T-helper 1 cell treated with Interleukin-12 subunit alpha and Interleukin-12 subunit beta and Interleukin-4 antibody, amounts not matched to agents 30 ng/mL and 1 ng/mL, for 36 hours (primary cell): ENCODE results near the gene SHFL. TPM values are rescaled to one million over a fixed set of nuclear protein-coding genes. Genes with fewer than 3 reads are reported as not detected.

Source experiments
- intact Hi-C: fragments of 100-400 bp; cut with micrococcal nuclease; formaldehyde crosslinking; loops from one replicate; pipeline ENCODE4 v1.15.1; 2024
- total RNA-seq: library from RNA; stranded (reverse); gene quantifications from 2 replicates; pipeline ENCODE4 v1.2.3, GENCODE V29; 2022

Gene SHFL
- total RNA-seq, 1 donor from 2014 or later = 101 TPM

DNA sequence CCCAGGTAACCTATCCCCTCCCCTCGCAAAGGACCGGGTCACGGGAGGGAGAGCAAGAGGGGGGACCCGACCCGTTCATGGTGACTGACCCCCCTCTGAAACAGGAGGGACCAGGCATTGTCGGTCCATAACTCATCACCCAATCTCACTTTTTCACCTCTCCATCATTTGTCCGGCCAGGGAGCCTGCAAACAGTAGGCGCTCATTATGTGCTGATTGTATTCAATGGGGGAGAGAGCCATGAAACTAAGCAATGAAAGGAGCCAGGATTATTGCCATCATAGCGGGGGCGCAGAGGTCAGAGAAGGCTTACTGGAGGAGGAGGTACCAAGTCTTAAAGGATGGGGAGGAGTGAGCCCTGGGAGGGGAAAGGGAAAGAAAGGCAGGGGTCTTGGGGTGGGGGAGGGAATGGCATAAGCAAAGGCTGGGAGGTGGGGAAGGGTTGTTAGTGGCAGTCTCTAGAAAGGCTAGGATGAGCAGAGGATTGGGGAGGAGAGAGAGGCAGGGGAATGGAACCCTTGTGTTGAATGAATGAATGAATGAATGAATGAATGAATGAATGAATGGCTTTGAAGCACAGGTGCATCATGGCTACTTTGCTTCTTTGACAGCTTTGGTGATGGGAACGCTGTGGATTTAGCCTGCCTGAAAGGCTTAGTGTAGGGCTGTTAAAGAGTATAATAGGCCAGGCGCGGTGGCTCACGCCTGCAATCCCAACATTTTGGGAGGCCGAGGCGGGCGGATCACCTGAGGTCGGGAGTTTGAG lies 1.4 kb downstream of the SHFL start:
- intact Hi-C loops = no loop called here

DNA sequence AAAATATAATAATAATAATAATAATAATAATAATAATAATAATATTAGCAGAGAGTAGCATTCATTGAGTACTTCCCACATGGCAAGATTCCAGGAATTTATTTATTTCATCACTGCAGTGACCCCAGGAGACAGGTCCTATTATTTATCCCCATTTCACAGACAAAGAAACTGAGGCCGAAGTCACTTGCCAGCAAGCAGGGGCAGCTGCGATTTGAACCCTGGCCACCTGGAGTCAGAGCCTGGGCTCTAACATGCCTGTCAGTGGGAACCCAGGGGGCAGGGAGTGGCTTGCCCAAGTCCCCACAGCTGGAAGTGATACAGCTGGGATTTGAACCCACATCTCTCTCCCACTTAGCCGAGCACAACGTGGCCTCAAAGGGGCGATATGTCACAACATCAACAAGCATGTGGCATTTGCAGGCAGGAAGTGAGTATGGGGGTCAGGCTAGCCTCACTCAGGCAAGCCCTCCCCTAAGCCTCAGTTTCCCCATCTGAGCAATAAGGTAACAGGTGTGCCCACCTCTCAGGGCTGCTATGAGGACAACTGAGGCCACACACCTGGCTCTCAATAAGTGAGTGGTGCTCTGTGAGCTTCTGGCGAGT lies 2.9 kb downstream of the SHFL start:
- intact Hi-C loops = no loop called here

DNA sequence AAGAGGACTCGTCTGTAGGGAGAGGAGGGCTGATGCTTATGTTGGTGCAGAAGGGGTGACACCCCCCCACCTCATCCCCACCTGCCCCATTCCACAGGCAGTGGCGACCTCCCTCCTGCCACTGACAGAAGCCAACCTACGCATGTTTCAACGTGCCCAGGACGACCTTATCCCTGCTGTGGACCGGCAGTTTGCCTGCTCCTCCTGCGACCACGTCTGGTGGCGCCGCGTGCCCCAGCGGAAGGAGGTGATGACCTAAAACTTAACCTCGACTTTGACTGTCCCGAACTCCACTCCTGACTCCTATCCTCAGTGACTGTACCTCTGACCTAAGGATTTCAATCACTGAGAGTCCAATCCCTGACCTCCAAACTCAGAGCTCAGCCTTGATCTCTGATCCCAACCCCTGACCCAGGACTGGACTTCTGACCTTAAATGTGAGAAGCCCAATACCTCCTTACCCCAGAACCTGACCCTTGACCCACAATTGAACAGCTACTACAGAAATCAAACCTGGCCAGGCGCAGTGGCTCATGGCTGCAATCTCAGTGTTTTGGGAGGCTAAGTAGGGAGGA lies 3.8 kb downstream of the SHFL start:
- intact Hi-C loops = no loop called here

DNA sequence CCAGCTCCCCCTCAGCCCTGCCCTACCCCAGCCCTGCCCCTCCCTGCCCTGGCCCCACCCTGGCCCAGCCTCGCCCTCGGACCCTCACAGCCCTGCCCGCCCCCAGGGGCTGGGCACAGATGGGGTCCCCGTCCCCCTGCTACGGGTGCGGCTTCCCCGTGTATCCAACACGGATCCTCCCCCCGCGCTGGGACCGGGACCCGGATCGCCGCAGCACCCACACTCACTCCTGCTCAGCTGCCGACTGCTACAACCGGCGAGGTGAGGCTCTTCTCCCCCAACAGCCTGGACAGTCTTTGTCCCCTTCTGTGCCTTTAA lies 5.2 kb downstream of the SHFL start:
- intact Hi-C loops = no loop called here

DNA sequence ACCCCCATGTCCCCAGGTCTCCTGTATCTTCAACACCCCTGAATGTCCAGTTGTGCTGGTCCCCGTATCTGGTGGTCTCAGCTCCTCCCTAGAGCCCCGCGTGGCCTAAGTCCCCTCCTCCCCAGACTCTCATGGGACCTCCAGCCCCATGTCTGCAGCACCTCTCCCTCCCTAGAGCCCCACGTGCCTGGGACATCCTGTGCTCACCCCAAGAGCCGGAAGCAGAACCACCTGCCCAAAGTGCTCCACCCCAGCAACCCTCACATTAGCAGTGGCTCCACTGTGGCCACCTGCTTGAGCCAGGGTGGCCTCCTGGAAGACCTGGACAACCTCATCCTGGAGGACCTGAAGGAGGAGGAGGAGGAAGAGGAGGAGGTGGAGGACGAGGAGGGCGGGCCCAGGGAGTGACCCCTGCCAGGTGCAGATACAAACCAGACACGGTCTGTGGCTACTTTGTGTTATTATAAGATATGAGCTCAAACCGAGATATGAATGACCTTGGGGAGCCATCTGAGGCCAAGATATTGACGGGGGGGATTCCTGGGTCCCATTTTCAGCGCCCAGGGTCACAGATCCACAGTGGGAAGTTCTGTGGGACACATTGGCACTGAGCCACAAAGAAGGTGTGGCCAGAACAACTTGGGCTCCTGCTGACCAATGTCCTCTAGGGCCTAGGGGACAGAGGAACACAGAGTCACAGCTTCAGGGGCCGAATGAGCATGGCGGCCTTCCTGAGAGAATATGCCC lies 6.0 kb downstream of the SHFL start:
- intact Hi-C loops = no loop called here

DNA sequence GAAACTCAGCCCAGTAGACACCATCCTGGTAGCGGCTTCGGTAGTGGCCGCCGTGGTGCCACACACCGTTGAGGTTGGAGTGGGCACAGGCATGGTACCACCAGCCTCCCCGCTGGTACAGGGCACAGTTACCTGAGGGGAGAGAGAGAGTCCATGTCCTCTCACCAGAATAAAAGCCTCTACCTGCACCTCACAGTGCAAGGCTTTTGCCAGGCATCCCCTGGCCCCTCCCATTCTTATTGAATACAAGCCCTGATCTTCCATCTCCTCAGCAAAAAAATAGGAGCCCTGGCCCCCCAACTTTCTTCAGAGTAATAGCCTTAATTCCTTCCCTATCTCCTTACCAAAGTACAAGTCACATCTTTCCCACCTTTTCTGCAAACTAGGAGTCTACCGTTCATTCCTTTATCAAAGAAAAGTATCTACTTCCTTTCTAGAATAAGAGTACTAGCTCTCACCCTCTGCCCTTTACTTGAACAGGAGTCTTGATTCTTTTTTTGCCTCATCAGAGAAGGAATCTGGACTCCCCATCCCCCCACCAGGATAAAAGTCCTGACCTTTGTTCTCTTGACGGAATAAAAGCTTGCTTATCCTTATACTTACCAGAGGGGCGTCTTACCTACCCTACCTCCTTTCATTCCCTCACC lies 6.7 kb downstream of the SHFL start:
- intact Hi-C loops = no loop called here

DNA sequence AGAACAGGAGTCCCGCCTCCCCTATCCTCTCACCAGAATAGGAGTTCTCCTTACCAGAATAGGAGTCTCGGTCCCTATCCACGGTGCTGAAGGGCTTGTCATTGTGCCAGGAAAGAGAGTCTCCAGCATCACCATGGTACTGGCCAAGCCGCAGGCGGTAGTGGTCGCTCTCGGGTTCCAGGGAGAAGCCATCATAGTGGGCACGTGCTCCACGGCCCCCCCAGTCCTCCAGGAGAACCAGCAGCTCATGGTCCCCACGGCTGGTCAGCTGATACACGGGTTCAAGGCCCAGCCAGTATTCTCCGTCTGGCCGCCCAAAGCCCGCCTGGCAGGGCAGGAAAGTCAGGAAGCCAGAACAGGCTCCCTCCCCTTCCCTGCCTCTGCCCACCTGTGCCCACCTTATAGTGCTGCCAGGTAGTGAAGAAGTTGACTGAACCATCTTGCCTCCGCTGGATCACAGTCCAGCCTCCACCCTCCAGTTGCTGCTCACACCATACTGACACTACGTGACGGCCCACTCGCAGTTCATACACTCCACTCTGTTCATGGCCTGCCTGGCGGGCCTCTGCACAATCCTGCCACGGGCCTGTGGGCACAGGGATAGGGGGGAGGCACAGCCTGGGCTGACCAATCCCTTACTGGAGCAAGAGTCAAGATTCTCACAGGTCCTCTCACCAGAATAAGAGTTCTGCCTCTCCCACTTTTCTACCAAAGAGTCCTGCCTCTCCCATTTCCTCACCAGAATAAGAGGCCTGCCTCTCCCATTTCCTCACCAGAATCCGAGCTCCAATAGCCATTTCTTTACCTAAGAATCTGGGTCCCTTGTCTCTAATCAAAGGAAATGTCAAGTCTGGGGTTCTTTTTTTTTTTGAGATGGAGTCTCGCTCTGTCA lies 7.4 kb downstream of the SHFL start:
- intact Hi-C loops = no loop called here

DNA sequence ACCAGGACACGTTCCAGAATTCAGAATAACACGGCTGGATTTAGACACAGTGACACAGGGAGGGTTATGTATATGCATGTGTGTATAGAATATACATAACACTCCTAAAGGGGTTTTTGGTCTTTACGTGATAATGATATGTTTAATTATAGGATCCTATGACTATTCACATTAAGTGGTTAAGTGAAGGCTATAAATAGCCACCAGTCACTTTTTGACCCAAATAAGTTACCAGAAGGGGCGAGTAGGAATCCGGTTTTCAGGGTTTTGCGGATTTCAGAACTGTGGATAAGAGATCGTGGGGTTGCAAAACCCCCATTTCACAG lies 9.5 kb downstream of the SHFL start:
- intact Hi-C loops = no loop called here

DNA sequence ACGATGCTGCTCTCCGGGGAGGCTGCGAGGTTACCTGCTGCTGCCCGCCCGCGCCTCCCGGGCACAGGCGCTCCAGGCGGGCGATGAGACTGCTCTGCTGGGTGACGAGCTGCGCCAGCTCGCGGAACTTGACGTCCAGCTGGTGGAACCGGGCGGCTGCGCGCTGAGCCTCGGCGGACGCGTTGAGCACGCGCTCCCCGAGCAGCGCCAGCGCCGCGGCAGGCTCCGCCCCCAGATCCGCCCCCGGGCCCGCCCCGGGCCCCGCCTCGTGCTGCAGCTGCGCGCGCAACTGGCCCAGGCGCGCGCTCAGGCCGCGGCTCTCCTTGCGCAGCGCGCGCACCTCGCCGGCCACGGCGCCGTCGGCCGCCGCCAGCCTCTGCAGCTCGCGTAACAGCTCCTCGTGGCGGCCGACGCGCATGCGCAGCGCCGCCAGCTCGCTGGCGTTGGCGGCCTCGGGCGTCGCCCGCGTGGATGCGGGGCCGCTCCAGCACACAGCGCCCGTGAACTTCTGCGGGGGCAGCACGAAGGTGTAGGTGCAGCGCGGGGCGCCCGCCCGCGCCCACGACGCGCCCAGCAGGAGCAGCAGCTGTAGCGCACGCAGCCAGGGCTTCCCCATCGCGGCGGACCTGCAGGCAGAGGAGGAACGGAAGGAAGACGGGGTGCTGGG lies 10.0 kb downstream of the SHFL start:
- intact Hi-C loops = loop anchor here (1.0 kb wide), 2 partner anchors 8 to 10 kb away; partner anchors contain the start of gene SHFL

DNA sequence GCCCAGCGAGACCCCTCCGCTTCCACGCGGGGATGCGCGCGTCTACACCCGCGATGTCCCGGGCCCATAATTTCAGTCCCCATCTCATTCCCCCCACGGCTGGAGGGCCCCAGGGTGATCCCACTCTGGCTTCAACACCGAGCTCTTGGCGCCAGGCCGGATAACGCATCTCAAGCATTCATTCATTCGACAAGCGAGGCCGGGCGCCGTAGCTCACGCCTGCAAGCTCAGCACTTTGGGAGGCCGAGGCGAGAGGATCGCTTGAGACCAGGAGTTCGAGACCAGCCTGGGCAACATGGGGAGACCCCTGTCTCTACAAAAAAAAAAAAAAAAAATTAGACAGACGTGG lies 10.5 kb downstream of the SHFL start:
- intact Hi-C loops = loop anchor here (1.0 kb wide), 2 partner anchors 8 to 10 kb away; partner anchors contain the start of gene SHFL

DNA sequence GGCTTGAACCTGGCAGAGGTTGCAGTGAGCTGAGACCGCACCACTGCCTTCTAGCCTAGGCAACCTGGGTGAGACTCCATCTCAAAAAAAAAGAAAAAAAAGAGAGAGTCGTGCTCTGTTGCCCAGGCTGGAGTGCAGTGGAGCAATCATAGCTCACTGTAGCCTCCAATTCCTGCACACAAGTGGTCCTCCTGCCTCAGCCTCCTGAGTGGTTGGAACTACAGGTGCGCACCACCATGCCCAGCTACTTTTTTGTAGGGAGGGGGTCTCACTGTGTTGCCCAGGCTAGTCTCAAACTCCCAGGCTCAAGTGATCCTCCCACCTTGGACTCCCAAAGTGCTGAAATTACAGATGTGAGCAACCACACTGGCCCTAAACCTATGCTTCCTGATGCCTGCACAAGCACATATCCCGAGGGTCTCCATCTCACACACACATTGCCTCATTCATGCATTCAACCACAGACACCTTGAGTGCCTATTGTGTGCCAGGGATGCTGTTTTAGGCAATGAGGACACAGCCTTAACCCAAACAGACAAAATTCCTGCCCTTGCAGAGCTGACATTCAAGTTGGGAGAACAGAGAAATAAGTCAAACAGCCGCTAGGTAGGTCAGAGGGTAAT lies 14.2 kb downstream of the SHFL start:
- intact Hi-C loops = loop anchor here (10.0 kb wide), 4 partner anchors 265 to 1405 kb away; partner anchors contain the start of genes LDLR, MBD3L1, PIN1 and ZNF558

DNA sequence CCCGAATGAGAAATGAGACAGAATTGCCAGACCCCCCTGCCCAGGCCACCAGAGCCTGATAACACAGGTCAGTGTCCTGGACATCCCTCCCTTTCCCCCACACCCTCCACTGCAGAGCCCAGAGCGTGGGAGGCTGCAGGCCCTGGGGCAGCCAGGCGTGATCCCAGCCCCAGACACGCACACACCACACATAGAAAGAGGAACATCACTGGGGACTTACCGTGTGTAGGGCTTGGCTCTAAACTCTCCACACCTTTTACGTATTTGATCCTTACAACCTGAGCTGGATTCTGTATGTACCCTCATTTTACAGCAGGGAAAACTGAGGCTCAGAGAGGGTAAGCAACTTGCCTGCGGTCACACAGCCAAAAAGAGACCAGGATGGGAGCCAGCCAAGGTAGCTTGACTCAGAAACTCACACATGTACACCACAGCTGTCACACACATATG lies 16.7 kb downstream of the SHFL start:
- intact Hi-C loops = loop anchor here (10.0 kb wide), 4 partner anchors 268 to 1402 kb away; partner anchors contain the start of genes LDLR, MBD3L1, PIN1 and ZNF558

DNA sequence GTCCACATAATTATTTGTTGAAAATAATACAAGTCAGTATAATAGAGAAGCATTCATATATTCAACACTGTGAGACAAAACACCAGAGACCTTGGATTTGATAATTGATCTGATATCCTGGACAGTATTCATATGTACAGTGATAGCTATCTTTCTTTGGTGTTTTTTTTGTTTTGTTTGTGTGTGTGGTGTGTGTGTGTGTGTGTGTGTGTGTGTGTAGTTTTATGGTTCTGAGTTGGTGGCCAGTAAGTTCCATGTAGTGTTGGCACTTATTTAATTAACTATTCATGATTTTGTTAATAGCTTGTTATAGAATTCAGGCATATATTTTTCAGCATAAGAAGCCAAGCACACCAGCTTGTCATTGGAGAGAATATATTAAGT lies 18.0 kb downstream of the SHFL start:
- intact Hi-C loops = loop anchor here (1.0 to 10.0 kb wide), 7 partner anchors 8 to 1401 kb away; partner anchors contain the start of genes LDLR, MBD3L1, PIN1 and ZNF558

DNA sequence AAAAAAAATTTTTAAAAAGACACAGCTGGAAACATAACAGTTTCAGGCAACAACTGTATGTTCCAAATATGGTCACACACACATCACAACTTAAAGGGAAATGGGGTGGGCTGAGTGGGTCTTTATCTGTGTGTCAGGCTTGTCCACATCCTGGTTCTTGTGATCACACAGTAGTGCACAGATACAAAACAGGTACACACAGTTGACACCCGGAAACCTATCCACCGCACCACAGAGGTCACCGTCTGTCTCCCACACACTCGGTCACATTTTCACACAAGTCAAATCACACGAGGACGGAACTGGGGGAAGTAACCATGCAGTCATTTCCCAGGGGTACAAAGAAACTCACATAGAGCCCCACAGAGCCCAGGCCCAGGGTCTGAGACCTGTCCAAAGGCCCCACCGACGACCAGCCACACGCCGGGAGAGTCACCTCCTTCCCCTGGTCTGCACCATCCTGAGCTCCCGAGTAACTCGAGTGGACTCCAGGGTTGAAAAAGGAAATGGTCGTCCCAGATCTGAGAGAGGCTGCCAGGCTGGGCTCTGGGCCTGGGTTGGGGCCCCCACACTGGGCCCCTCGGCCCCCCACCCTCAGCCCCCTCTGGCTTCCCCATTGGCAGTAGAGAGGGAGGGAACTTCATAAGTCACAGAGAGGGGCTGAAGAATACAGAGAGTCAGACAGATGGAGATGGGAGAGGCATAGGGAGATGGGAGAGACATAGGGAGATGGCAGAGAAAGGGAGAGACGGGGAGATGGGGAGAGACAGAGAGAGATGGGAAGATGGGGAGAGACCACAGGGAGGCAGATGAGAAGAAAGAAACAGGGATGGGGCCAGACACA lies 18.8 kb downstream of the SHFL start:
- intact Hi-C loops = loop anchor here (1.0 to 10.0 kb wide), 10 partner anchors 7 to 1400 kb away; partner anchors contain the start of genes CDKN2D, KRI1, LDLR and MBD3L1

DNA sequence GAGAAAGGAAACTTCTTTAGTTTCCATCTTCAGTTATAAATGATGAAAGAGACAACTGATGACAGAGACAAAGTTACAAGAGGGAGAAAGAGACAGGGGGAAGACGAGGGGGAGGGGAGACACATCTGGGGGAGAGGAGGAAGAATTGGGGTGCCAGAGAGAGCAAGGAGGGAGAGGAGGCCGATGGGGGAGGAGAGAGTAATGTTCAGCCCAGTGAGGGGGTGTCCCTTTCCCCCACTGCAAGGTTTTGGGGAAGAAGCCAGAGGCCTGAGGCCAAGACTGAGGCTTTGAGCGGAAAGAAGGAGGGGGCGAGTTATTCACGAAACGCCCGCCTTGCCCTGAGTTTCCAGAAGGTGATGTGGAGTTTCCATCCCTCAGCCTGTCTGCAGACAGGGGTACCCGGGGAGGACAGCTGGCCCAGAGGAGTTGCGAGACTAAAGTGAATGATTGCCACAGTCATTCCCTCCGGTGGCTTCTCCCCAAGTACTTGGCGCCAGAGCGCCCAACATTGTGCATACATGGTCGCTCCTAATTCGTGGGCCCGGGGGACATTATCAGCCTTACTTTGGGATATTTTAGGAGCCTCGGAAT lies 19.5 kb downstream of the SHFL start:
- intact Hi-C loops = loop anchor here (1.0 to 10.0 kb wide), 9 partner anchors 14 to 1399 kb away; partner anchors contain the start of genes CDKN2D, EIF3G, KRI1 and LDLR

DNA sequence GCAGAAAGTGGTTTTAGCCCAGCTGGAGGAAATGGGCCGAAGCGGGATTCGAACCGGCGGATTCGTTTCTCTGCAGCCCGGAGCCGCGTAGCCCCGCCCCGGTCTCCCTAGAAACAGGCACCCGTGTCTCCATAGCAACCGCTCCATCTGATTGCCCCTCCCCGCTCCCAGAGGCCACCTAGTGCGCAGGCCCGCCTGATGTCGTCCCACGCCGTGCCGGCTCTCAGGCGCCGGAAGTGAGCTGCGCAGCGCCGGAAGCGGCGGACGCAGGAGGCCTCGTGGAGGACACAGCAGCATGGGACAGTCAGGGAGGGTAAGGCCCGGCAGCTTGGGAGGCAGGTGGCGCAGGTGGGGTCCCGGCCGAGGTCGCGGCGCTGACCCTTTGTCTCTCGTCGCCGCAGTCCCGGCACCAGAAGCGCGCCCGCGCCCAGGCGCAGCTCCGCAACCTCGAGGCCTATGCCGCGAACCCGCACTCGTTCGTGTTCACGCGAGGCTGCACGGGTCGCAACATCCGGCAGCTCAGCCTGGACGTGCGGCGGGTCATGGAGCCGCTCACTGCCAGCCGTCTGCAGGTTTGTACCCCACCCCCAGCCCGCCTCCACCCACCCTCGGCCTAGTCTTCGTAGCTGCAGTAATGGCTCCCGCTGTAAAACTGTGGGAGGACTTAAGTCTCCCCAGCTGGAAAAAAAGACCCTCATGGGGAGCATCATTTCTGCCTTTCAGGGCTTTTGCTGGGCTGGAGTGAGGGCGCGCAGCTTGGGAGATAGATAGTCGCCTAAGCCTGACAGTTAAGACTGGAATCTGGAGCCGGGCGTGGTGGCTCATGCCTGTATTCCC lies 20.2 kb downstream of the SHFL start, which contains the start of gene PPAN:
TSS of gene PPAN (plus strand) at position 263 of the 837 bp plus-strand sequence. CDS start at position 296, 33 bp downstream.
- intact Hi-C loops = loop anchor here (1.0 to 10.0 kb wide), 9 partner anchors 13 to 1398 kb away; partner anchors contain the start of genes CDKN2D, EIF3G, KRI1 and LDLR
